Measurements from ENCODE around the gene CEACAM7. TPM values are rescaled to one million over a fixed set of nuclear protein-coding genes. Genes with fewer than 3 reads are reported as not detected.
A peak's percentile ranks its signal among the peaks of the same experiment; 100 is the strongest.

CEACAM7 gene
- total RNA-seq, 1 experiment from 2014 or later = 0.43 TPM

DNA sequence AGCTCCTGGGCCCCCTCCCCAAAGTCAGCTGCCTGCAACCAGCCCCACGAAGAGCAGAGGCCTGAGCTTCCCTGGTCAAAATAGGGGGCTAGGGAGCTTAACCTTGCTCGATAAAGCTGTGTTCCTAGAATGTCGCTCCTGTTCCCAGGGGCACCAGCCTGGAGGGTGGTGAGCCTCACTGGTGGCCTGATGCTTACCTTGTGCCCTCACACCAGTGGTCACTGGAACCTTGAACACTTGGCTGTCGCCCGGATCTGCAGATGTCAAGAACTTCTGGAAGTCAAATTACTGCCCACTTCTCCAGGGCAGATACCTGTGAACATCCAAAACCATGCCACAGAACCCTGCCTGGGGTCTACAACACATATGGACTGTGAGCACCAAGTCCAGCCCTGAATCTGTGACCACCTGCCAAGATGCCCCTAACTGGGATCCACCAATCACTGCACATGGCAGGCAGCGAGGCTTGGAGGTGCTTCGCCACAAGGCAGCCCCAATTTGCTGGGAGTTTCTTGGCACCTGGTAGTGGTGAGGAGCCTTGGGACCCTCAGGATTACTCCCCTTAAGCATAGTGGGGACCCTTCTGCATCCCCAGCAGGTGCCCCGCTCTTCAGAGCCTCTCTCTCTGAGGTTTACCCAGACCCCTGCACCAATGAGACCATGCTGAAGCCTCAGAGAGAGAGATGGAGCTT lies 15.7 kb upstream of the CEACAM7 start:
- Histone ChIP-seq H3K27ac (ENCODE audit: low read depth, low read length, poor library complexity, severe bottlenecking) (peak overlapping the region; percentile 90), H3K9me3 (ENCODE audit: low read depth, low read length, poor library complexity, severe bottlenecking) (no peaks in the 10 kb centered on the region), H3K36me3 (ENCODE audit: insufficient read depth, low read length, poor library complexity, severe bottlenecking) (no peaks in the 10 kb centered on the region), H3K27me3 (replicated peaks; ENCODE audit: insufficient read depth, low read depth, low read length, poor library complexity) (no peaks in the 10 kb centered on the region), H3K4me3 (ENCODE audit: low read depth, low read length, poor library complexity, severe bottlenecking) (no peak overlapping the region), H3K4me1 (ENCODE audit: insufficient read depth, low read length, poor library complexity, severe bottlenecking) (peaks cover 42% of the 10 kb centered on the region)
- BruUV-seq (replicated peaks) = no TSS peak
- TF ChIP-seq EZH2 (IDR thresholded peaks at IDR 0.05; ENCODE audit: borderline replicate concordance, low read depth, low read length, poor library complexity, severe bottlenecking) = no peak
- TF ChIP-seq, protein P1, sequence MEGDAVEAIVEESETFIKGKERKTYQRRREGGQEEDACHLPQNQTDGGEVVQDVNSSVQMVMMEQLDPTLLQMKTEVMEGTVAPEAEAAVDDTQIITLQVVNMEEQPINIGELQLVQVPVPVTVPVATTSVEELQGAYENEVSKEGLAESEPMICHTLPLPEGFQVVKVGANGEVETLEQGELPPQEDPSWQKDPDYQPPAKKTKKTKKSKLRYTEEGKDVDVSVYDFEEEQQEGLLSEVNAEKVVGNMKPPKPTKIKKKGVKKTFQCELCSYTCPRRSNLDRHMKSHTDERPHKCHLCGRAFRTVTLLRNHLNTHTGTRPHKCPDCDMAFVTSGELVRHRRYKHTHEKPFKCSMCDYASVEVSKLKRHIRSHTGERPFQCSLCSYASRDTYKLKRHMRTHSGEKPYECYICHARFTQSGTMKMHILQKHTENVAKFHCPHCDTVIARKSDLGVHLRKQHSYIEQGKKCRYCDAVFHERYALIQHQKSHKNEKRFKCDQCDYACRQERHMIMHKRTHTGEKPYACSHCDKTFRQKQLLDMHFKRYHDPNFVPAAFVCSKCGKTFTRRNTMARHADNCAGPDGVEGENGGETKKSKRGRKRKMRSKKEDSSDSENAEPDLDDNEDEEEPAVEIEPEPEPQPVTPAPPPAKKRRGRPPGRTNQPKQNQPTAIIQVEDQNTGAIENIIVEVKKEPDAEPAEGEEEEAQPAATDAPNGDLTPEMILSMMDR (conservative IDR thresholded peaks at IDR 0.05; ENCODE audit: low read depth, low read length) = no peak
- ChIA-PET CTCF (interaction anchor here (0.5 to 0.6 kb wide), 2 partner anchors 48 to 61 kb away, joined by 3 read pairs; no protein-coding TSS in a partner anchor), POLR2A (ENCODE audit: low non-redundant PET) (no interaction called here)
- intact Hi-C loops (cut with micrococcal nuclease; ENCODE audit: unreplicated experiment) = loop anchor here (5.0 kb wide), 1 partner anchor 61 kb away; no protein-coding TSS in a partner anchor
- DNase-seq (ENCODE audit: low spot score) = no peak

DNA sequence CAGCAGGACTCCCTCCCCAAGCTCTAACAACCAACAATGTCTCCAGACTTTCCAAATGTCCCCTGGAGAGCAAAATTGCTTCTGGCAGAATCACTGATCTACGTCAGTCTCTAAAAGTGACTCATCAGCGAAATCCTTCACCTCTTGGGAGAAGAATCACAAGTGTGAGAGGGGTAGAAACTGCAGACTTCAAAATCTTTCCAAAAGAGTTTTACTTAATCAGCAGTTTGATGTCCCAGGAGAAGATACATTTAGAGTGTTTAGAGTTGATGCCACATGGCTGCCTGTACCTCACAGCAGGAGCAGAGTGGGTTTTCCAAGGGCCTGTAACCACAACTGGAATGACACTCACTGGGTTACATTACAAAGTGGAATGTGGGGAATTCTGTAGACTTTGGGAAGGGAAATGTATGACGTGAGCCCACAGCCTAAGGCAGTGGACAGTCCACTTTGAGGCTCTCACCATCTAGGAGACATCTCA lies 14.1 kb upstream of the CEACAM7 start:
- H3K4me3 ChIP-seq (ENCODE audit: low read depth, low read length, poor library complexity, severe bottlenecking) = no peak overlapping the region
- DNase-seq (ENCODE audit: low spot score) = peak; percentile 96
- H3K9me3 ChIP-seq (ENCODE audit: low read depth, low read length, poor library complexity, severe bottlenecking) = no peaks in the 10 kb centered on the region
- peaks cover 39% of the 10 kb centered on the region for H3K4me1 ChIP-seq (ENCODE audit: insufficient read depth, low read length, poor library complexity, severe bottlenecking)
- peak overlapping the region; percentile 90 for H3K27ac ChIP-seq (ENCODE audit: low read depth, low read length, poor library complexity, severe bottlenecking)
- intact Hi-C loops (cut with micrococcal nuclease; ENCODE audit: unreplicated experiment) = loop anchor here (5.0 kb wide), 1 partner anchor 60 kb away; no protein-coding TSS in a partner anchor
- no peaks in the 10 kb centered on the region for H3K36me3 ChIP-seq (ENCODE audit: insufficient read depth, low read length, poor library complexity, severe bottlenecking)
- no peak for TF ChIP-seq EZH2 (IDR thresholded peaks at IDR 0.05; ENCODE audit: borderline replicate concordance, low read depth, low read length, poor library complexity, severe bottlenecking)
- TF ChIP-seq, protein P1 (conservative IDR thresholded peaks at IDR 0.05; ENCODE audit: low read depth, low read length) = no peak
- ChIA-PET CTCF (interaction anchor here (0.5 to 1.7 kb wide), 7 partner anchors 11 to 438 kb away, joined by 3 to 12 read pairs (median 5); partner anchors contain the start of gene HNRNPUL1), POLR2A (ENCODE audit: low non-redundant PET) (no interaction called here)
- no peaks in the 10 kb centered on the region for H3K27me3 ChIP-seq (replicated peaks; ENCODE audit: insufficient read depth, low read depth, low read length, poor library complexity)
- BruUV-seq (replicated peaks) = no TSS peak

DNA sequence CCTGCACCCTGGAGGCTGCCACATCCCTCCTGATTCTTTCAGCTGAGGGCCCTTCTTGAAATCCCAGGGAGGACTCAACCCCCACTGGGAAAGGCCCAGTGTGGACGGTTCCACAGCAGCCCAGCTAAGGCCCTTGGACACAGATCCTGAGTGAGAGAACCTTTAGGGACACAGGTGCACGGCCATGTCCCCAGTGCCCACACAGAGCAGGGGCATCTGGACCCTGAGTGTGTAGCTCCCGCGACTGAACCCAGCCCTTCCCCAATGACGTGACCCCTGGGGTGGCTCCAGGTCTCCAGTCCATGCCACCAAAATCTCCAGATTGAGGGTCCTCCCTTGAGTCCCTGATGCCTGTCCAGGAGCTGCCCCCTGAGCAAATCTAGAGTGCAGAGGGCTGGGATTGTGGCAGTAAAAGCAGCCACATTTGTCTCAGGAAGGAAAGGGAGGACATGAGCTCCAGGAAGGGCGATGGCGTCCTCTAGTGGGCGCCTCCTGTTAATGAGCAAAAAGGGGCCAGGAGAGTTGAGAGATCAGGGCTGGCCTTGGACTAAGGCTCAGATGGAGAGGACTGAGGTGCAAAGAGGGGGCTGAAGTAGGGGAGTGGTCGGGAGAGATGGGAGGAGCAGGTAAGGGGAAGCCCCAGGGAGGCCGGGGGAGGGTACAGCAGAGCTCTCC lies 13.5 kb upstream of the CEACAM7 start:
- Histone ChIP-seq H3K4me3 (ENCODE audit: low read depth, low read length, poor library complexity, severe bottlenecking) (no peak overlapping the region), H3K4me1 (ENCODE audit: insufficient read depth, low read length, poor library complexity, severe bottlenecking) (peaks cover 33% of the 10 kb centered on the region), H3K27ac (ENCODE audit: low read depth, low read length, poor library complexity, severe bottlenecking) (peak overlapping the region; percentile 90), H3K36me3 (ENCODE audit: insufficient read depth, low read length, poor library complexity, severe bottlenecking) (no peaks in the 10 kb centered on the region), H3K27me3 (replicated peaks; ENCODE audit: insufficient read depth, low read depth, low read length, poor library complexity) (no peaks in the 10 kb centered on the region), H3K9me3 (ENCODE audit: low read depth, low read length, poor library complexity, severe bottlenecking) (no peaks in the 10 kb centered on the region)
- TF ChIP-seq, protein P1 (conservative IDR thresholded peaks at IDR 0.05; ENCODE audit: low read depth, low read length) = peak; percentile 91
- no peak for TF ChIP-seq EZH2 (IDR thresholded peaks at IDR 0.05; ENCODE audit: borderline replicate concordance, low read depth, low read length, poor library complexity, severe bottlenecking)
- CTCF ChIA-PET = interaction anchor here (0.5 to 1.7 kb wide), 8 partner anchors 11 to 438 kb away, joined by 3 to 12 read pairs (median 5); partner anchors contain the start of gene HNRNPUL1
- intact Hi-C loops (cut with micrococcal nuclease; ENCODE audit: unreplicated experiment) = loop anchor here (5.0 kb wide), 1 partner anchor 59 kb away; no protein-coding TSS in a partner anchor
- peak; percentile 85 for DNase-seq (ENCODE audit: low spot score)
- POLR2A ChIA-PET (ENCODE audit: low non-redundant PET) = interaction anchor here (0.6 kb wide), 1 partner anchor 52 kb away, joined by 4 read pairs; no protein-coding TSS in a partner anchor
- TSS peak; percentile 67 for BruUV-seq (replicated peaks)
